GM12878 (cell line): ENCODE data around the gene DNAJC4. TPM values are rescaled to one million over a fixed set of nuclear protein-coding genes. Genes with fewer than 3 reads are reported as not detected.

Experiments
- BHLHE40 ChIP-seq, 2 experiments: fragments of 450-650 bp in 1 of 2; IDR thresholded peaks; 2 replicates each; pipeline ENCODE4 v1.6.1; 2011 to 2017; ENCODE audit warnings: low read depth in 2 of 2, borderline replicate concordance in 1 of 2, improper control_type of control experiment in 1 of 2, low read length in 1 of 2, mild to moderate bottlenecking in 1 of 2
- CBX3 ChIP-seq: fragments of 200-600 bp; sonication (generic); IDR thresholded peaks from 2 replicates; pipeline ENCODE4 v1.6.1; 2016; ENCODE audit warnings: low read depth, borderline replicate concordance
- CBX5 ChIP-seq: sonication (generic); IDR thresholded peaks from 2 replicates; pipeline ENCODE4 v1.6.1; 2016; ENCODE audit warnings: low read depth, moderate library complexity, mild to moderate bottlenecking, inconsistent platforms
- CREB1 ChIP-seq: IDR thresholded peaks from 2 replicates; pipeline ENCODE4 v1.6.1; 2012; ENCODE audit warnings: low read depth, mild to moderate bottlenecking, inconsistent platforms
- E2F8 ChIP-seq: fragments of 450-650 bp; IDR thresholded peaks from 2 replicates; pipeline ENCODE4 v1.6.1; 2018; ENCODE audit warnings: mild to moderate bottlenecking, low read depth, moderate library complexity; ENCODE audit not compliant: partially characterized antibody
- GABPA ChIP-seq: IDR thresholded peaks from 2 replicates; pipeline ENCODE4 v1.6.1; 2014; ENCODE audit warnings: antibody characterized with exemption, low read depth, mild to moderate bottlenecking, inconsistent platforms
- HDAC6 ChIP-seq: fragments of 200-600 bp; sonication (generic); IDR thresholded peaks from one replicate; pipeline ENCODE4 v1.8.0; 2017; ENCODE audit warnings: antibody characterized with exemption; ENCODE audit not compliant: unreplicated experiment
- KAT2A ChIP-seq: conservative IDR thresholded peaks from 2 replicates; pipeline ENCODE4 v1.6.1; 2011; ENCODE audit warnings: low read depth, low read length; ENCODE audit not compliant: control insufficient read depth
- NR2C2 ChIP-seq: IDR thresholded peaks from 2 replicates; pipeline ENCODE4 v1.6.1; 2011; ENCODE audit warnings: borderline replicate concordance, low read depth; ENCODE audit not compliant: control insufficient read depth, insufficient read length
- PML ChIP-seq: IDR thresholded peaks from 2 replicates; pipeline ENCODE4 v1.6.1; 2012; ENCODE audit warnings: low read length, inconsistent platforms
- REST ChIP-seq: IDR thresholded peaks from 2 replicates; pipeline ENCODE4 v1.6.1; 2012; ENCODE audit warnings: mild to moderate bottlenecking, low read depth, low read length
- TCF3 ChIP-seq: IDR thresholded peaks from 2 replicates; pipeline ENCODE4 v1.6.1; 2012; ENCODE audit warnings: low read depth, mild to moderate bottlenecking, low read length, borderline replicate concordance; ENCODE audit not compliant: insufficient read depth
- YBX1 ChIP-seq: fragments of 450-650 bp; IDR thresholded peaks from 2 replicates; pipeline ENCODE4 v1.6.1; 2016; ENCODE audit warnings: antibody characterized with exemption
- ZBTB11 ChIP-seq: fragments of 450-650 bp; formaldehyde crosslinking; IDR thresholded peaks from 2 replicates; pipeline ENCODE4 v1.5.0; 2022; ENCODE audit warnings: mild to moderate bottlenecking, missing genetic modification characterization
- ZBTB33 ChIP-seq: fragments of 450-650 bp; IDR thresholded peaks from 2 replicates; pipeline ENCODE4 v1.6.1; 2017; ENCODE audit warnings: mild to moderate bottlenecking
- ZNF24 ChIP-seq: fragments of 450-650 bp; IDR thresholded peaks from 2 replicates; pipeline ENCODE4 v1.6.1; 2017; ENCODE audit warnings: antibody characterized with exemption, mild to moderate bottlenecking
- polyA plus RNA-seq, 11 experiments: library from polyadenylated mRNA; depleted of rRNA in 4 of 11; unstranded in 6 of 11; stranded (reverse) in 5 of 11; fragments of >200 nt; fragmentation: Nextera tagmentation in 4 of 11; fragmentation: Illumina TruSeq in 1 of 11; extraction: Ambion mirVana in 4 of 11; extraction: Trizol in 1 of 11; gene quantifications; 1 replicate in 1 of 11; 2 replicates in 10 of 11; pipeline versions ENCODE4 v1.2.1 to v1.2.3, GENCODE V29; 2011 to 2016; ENCODE audit warnings: inconsistent platforms in 2 of 11, missing spikeins in 2 of 11, low read depth in 1 of 11
- total RNA-seq, 4 experiments: library from RNA; depleted of rRNA in 3 of 4; stranded (reverse); fragments of >200 nt in 3 of 4; fragmentation: Illumina TruSeq in 1 of 4; extraction: Trizol in 1 of 4; gene quantifications; 2 replicates each; pipeline versions ENCODE4 v1.2.1 to v1.2.3, GENCODE V29; 2013 to 2021

DNAJC4 gene
- total and polyA plus RNA-seq, 10 of the 15 experiments (the other 5 are each of a cell fraction or from before 2014, with no cell fraction given): 3.7 to 64.9 (median 30.1) TPM

DNA sequence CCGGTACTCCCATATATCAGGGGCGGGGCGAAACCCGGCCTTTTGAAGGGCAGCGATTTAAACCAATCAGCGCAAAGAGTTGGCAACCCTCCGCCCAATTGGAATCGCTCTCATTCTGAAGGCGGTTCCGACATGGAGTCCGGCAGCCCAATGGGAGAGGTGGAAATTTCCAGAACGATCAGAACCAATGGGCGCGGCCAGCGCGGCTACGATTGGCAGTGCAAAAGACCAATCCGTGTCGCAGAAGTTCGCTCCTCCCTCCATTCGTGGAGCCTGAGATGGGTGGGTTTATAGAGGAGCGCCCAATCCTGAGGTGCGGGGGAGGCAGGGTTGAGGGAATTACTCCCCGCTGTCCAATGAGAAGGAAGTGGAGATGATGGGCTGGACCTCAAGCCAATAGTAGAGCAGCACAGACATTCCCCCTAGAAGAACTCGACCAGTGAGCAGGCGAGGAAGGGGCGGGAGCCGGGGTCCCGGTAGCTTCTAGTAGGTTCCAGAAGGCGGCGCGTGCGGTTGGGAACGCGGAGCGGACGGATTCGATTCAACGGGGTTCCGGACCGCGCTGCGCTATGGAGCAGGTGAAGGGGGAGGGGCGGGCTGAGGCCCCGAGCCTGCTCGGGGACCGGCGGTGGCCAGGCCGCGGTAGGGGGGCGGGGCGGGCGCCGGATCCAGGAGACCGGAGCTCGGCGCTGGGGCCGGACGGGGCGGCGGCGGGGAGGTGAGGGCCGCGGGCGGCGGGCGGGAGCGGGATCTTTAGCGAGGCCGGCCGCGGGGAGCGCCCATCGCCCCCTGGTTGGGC, 44.5 kb upstream of the DNAJC4 start, which contains the start of gene STIP1 (continued):
- TF ChIP-seq ZBTB33 (no peak; the same call in 1 of the 2 replicates), REST (0 out of 2 replicates have a peak, but pooled peaks have one; percentile 18), PML (no peak), E2F8 (peak; percentile 41), KAT2A (no peak), CREB1 (peak; percentile 74), GABPA (peak; percentile 76; the same call in 1 of the 2 replicates), ZBTB11 (CRISPR knock-in tag) (no peak), BHLHE40 (IDR thresholded peaks at IDR 0.05; ENCODE audit: borderline replicate concordance in 1 of 2, low read depth in 2 of 2, low read length in 1 of 2) (peak; percentile 71 to 86), CBX5 (no peak), HDAC6 (peak; percentile 17), TCF3 (no peak), CBX3 (no peak), NR2C2 (no peak), YBX1 (no peak), ZNF24 (no peak)
